Caco-2 (cell line): ENCODE results near the gene ANO4. TPM values are rescaled to one million over a fixed set of nuclear protein-coding genes. Genes with fewer than 3 reads are reported as not detected.

Experiments
- BruUV-seq: library from RNA; stranded (reverse); fragments of 400-500 nt; replicated peaks from 2 replicates; lab custom pipeline; 2021; lab: Mats Ljungman, UMichigan
- CTCF ChIA-PET: fragments of 300-600 bp; sonication (Branson Sonifier 250); formaldehyde crosslinking; loops from one replicate; lab custom pipeline; 2022; ENCODE audit warnings: antibody characterized with exemption; lab: Charles Lee
- POLR2A ChIA-PET: fragments of 300-600 bp; sonication (Branson Sonifier 250); formaldehyde crosslinking; loops from one replicate; lab custom pipeline; 2022; ENCODE audit warnings: antibody characterized with exemption; lab: Charles Lee
- DNase-seq, 2 experiments: peaks; one replicate each; pipeline versions ENCODE4 v3.0.0 to v3.0.0-alpha.2; 2020 to 2022
- H3K27me3 ChIP-seq: replicated peaks from 2 replicates; pipeline ENCODE4 v1.6.0; 2011; ENCODE audit warnings: low read length; ENCODE audit not compliant: control insufficient read depth, insufficient read depth
- H3K36me3 ChIP-seq: 2 replicates; pipeline ENCODE4 v1.5.1; 2011; ENCODE audit warnings: low read length; ENCODE audit not compliant: control insufficient read depth, insufficient read depth
- H3K4me1 ChIP-seq: fragments of 250-450 bp; sonication (Bioruptor Pico); 2 replicates; pipeline ENCODE4 v1.5.1; 2020; ENCODE audit warnings: mild to moderate bottlenecking
- H3K4me3 ChIP-seq: 2 replicates; pipeline ENCODE4 v1.5.1; 2011; ENCODE audit warnings: low read depth, mild to moderate bottlenecking, control low read depth, low read length
- H3K9me3 ChIP-seq: fragments of 250-450 bp; sonication (Bioruptor Pico); 2 replicates; pipeline ENCODE4 v1.5.1; 2020; ENCODE audit warnings: mild to moderate bottlenecking, moderate library complexity
- H3K27ac Mint-ChIP-seq: one replicate; pipeline ENCODE4 v1.8.0; 2022; ENCODE audit warnings: mixed read lengths; ENCODE audit not compliant: unreplicated experiment
- H3K27me3 Mint-ChIP-seq: one replicate; pipeline ENCODE4 v1.8.0; 2022; ENCODE audit warnings: mixed read lengths; ENCODE audit not compliant: insufficient read depth, unreplicated experiment
- H3K36me3 Mint-ChIP-seq: one replicate; pipeline ENCODE4 v1.8.0; 2022; ENCODE audit warnings: mild to moderate bottlenecking, mixed read lengths; ENCODE audit not compliant: insufficient read depth, unreplicated experiment
- H3K4me1 Mint-ChIP-seq: one replicate; pipeline ENCODE4 v1.8.0; 2022; ENCODE audit warnings: low read depth, mixed read lengths; ENCODE audit not compliant: unreplicated experiment
- H3K4me3 Mint-ChIP-seq: one replicate; pipeline ENCODE4 v1.8.0; 2022; ENCODE audit warnings: mild to moderate bottlenecking, moderate library complexity, mixed read lengths; ENCODE audit not compliant: unreplicated experiment
- H3K9me3 Mint-ChIP-seq: one replicate; pipeline ENCODE4 v1.8.0; 2022; ENCODE audit warnings: mixed read lengths; ENCODE audit not compliant: unreplicated experiment
- CTCF ChIP-seq, 2 experiments: fragments of 200-600 bp in 1 of 2; IDR thresholded peaks; 1 replicate in 1 of 2; 2 replicates in 1 of 2; pipeline versions ENCODE4 v1.5.1 to v1.8.0; 2011 to 2022; ENCODE audit warnings: antibody characterized with exemption in 1 of 2, control low read depth in 1 of 2, inconsistent platforms in 1 of 2, low read depth in 1 of 2, low read length in 1 of 2, mild to moderate bottlenecking in 1 of 2, moderate library complexity in 1 of 2; ENCODE audit not compliant: insufficient read depth in 1 of 2, severe bottlenecking in 1 of 2, unreplicated experiment in 1 of 2
- intact Hi-C: fragments of 100-400 bp; cut with micrococcal nuclease; formaldehyde crosslinking; loops from one replicate; pipeline ENCODE4 v1.10.0; 2022; ENCODE audit not compliant: unreplicated experiment
- total RNA-seq: library from RNA; stranded (reverse); gene quantifications from 2 replicates; pipeline ENCODE4 v1.2.3, GENCODE V29; 2022

ANO4 gene
- total RNA-seq, 1 experiment from 2014 or later = 0.09 TPM

- no peaks in the 10 kb centered on the region for H3K9me3 ChIP-seq
- no TSS peak for BruUV-seq
- no peak overlapping the region for H3K4me3 Mint-ChIP-seq
- no peaks in the 10 kb centered on the region for H3K36me3 Mint-ChIP-seq
- H3K27me3 Mint-ChIP-seq = peaks cover 18% of the 10 kb centered on the region
- no peak for TF ChIP-seq CTCF (IDR thresholded peaks at IDR 0.05; ENCODE audit: insufficient read depth in 1 of 2, low read depth in 1 of 2, low read length in 1 of 2, severe bottlenecking in 1 of 2, unreplicated experiment in 1 of 2)
- no peaks in the 10 kb centered on the region for H3K4me1 ChIP-seq
- no peaks in the 10 kb centered on the region for H3K27me3 ChIP-seq
- H3K36me3 ChIP-seq = no peaks in the 10 kb centered on the region
- H3K27ac Mint-ChIP-seq = no peak overlapping the region
- H3K4me1 Mint-ChIP-seq = peaks cover 9% of the 10 kb centered on the region
- DNase-seq = no peak
- peaks cover 11% of the 10 kb centered on the region for H3K9me3 Mint-ChIP-seq
- intact Hi-C loops = no loop called here
- POLR2A ChIA-PET = no interaction called here
- CTCF ChIA-PET = no interaction called here
- no peak overlapping the region for H3K4me3 ChIP-seq
Measured at GRCh38 chr12:100840748-100841147, 46.2 kb downstream of the ANO4 start.

GRCh38 chr12:100842156-100842555 is 47.6 kb downstream of the ANO4 start:
- H3K36me3 Mint-ChIP-seq = no peaks in the 10 kb centered on the region
- H3K4me3 ChIP-seq = no peak overlapping the region
- H3K9me3 Mint-ChIP-seq = peaks cover 11% of the 10 kb centered on the region
- peaks cover 18% of the 10 kb centered on the region for H3K27me3 Mint-ChIP-seq
- no peaks in the 10 kb centered on the region for H3K9me3 ChIP-seq
- H3K27ac Mint-ChIP-seq = no peak overlapping the region
- H3K36me3 ChIP-seq = no peaks in the 10 kb centered on the region
- POLR2A ChIA-PET = no interaction called here
- H3K4me3 Mint-ChIP-seq = no peak overlapping the region
- H3K4me1 Mint-ChIP-seq = peaks cover 9% of the 10 kb centered on the region
- BruUV-seq = no TSS peak
- DNase-seq = no peak
- H3K4me1 ChIP-seq = no peaks in the 10 kb centered on the region
- no peaks in the 10 kb centered on the region for H3K27me3 ChIP-seq
- intact Hi-C loops = no loop called here
- no peak for TF ChIP-seq CTCF (IDR thresholded peaks at IDR 0.05; ENCODE audit: insufficient read depth in 1 of 2, low read depth in 1 of 2, low read length in 1 of 2, severe bottlenecking in 1 of 2, unreplicated experiment in 1 of 2)
- CTCF ChIA-PET = no interaction called here

GRCh38 chr12:100843061-100843460 is 48.5 kb downstream of the ANO4 start:
- H3K4me3 Mint-ChIP-seq = no peak overlapping the region
- BruUV-seq = no TSS peak
- intact Hi-C loops = no loop called here
- H3K9me3 ChIP-seq = no peaks in the 10 kb centered on the region
- CTCF ChIA-PET = no interaction called here
- no peak for DNase-seq
- no peaks in the 10 kb centered on the region for H3K36me3 Mint-ChIP-seq
- H3K4me1 Mint-ChIP-seq = peaks cover 9% of the 10 kb centered on the region
- H3K4me3 ChIP-seq = no peak overlapping the region
- H3K27me3 Mint-ChIP-seq = peaks cover 18% of the 10 kb centered on the region
- POLR2A ChIA-PET = no interaction called here
- no peaks in the 10 kb centered on the region for H3K4me1 ChIP-seq
- no peak overlapping the region for H3K27ac Mint-ChIP-seq
- no peaks in the 10 kb centered on the region for H3K27me3 ChIP-seq
- peaks cover 11% of the 10 kb centered on the region for H3K9me3 Mint-ChIP-seq
- H3K36me3 ChIP-seq = no peaks in the 10 kb centered on the region
- no peak for TF ChIP-seq CTCF (IDR thresholded peaks at IDR 0.05; ENCODE audit: insufficient read depth in 1 of 2, low read depth in 1 of 2, low read length in 1 of 2, severe bottlenecking in 1 of 2, unreplicated experiment in 1 of 2)
